Fibroblast of lung (primary cell): Measurements from ENCODE around the gene ODF2. TPM values are rescaled to one million over a fixed set of nuclear protein-coding genes. Genes with fewer than 3 reads are reported as not detected.

ENCODE experiments used
- DNase-seq, 2 donors: peaks; one replicate each; pipeline versions ENCODE4 v3.0.0 to v3.0.0-alpha.2; 2010; ENCODE audit warnings: low read depth in 2 of 2
- H2AFZ ChIP-seq: 2 replicates; pipeline ENCODE4 v1.5.1; 2012; ENCODE audit warnings: low read length, control low read depth, inconsistent platforms
- H3K27ac ChIP-seq: 2 replicates; pipeline ENCODE4 v1.5.1; 2011; ENCODE audit warnings: low read length, control low read depth; ENCODE audit not compliant: insufficient read depth
- H3K27me3 ChIP-seq: 2 replicates; pipeline ENCODE4 v1.5.1; 2011; ENCODE audit warnings: mild to moderate bottlenecking, low read length; ENCODE audit not compliant: control insufficient read depth, insufficient read depth
- H3K36me3 ChIP-seq: 2 replicates; pipeline ENCODE4 v1.5.1; 2011; ENCODE audit warnings: low read length; ENCODE audit not compliant: control insufficient read depth, insufficient read depth
- H3K4me1 ChIP-seq: 2 replicates; pipeline ENCODE4 v1.5.1; 2011; ENCODE audit warnings: low read length; ENCODE audit not compliant: control insufficient read depth, insufficient read depth; ENCODE audit errors: extremely low read depth
- H3K4me2 ChIP-seq: 2 replicates; pipeline ENCODE4 v1.5.1; 2011; ENCODE audit warnings: low read length, control low read depth; ENCODE audit not compliant: insufficient read depth; ENCODE audit errors: extremely low read depth
- H3K4me3 ChIP-seq, 4 experiments: fragments of 200-600 bp in 1 of 4; sonication (generic) in 1 of 4; replicated peaks in 1 of 4; 2 replicates each; pipeline ENCODE4 v1.5.1; 2011 to 2016; ENCODE audit warnings: low read length in 4 of 4, low read depth in 3 of 4, mild to moderate bottlenecking in 3 of 4, control low read depth in 2 of 4, inconsistent platforms in 1 of 4, mixed read lengths in 1 of 4; ENCODE audit not compliant: insufficient read depth in 1 of 4; ENCODE audit errors: control extremely low read depth in 1 of 4
- H3K79me2 ChIP-seq: 2 replicates; pipeline ENCODE4 v1.5.1; 2012; ENCODE audit warnings: mild to moderate bottlenecking, low read length, inconsistent platforms; ENCODE audit not compliant: control insufficient read depth, insufficient read depth
- H3K9ac ChIP-seq: 2 replicates; pipeline ENCODE4 v1.5.1; 2011; ENCODE audit warnings: mild to moderate bottlenecking, low read length, control low read depth; ENCODE audit not compliant: insufficient read depth
- H3K9me3 ChIP-seq: 2 replicates; pipeline ENCODE4 v1.5.1; 2012; ENCODE audit warnings: low read depth, low read length; ENCODE audit not compliant: control insufficient read depth, insufficient read depth
- H4K20me1 ChIP-seq: 2 replicates; pipeline ENCODE4 v1.5.1; 2011; ENCODE audit warnings: low read length; ENCODE audit not compliant: control insufficient read depth, insufficient read depth; ENCODE audit errors: extremely low read depth
- EZH2 ChIP-seq: IDR thresholded peaks from 2 replicates; pipeline ENCODE4 v1.5.1; 2012; ENCODE audit warnings: low read length, control low read depth, mild to moderate bottlenecking; ENCODE audit errors: missing control alignments
- polyA plus RNA-seq, 2 donors: library from polyadenylated mRNA; depleted of rRNA in 1 of 2; stranded (reverse) in 1 of 2; unstranded in 1 of 2; fragments of >200 nt; gene quantifications; 2 replicates each; pipeline ENCODE4 v1.2.1, GENCODE V29; 2011 to 2012; ENCODE audit warnings: missing spikeins in 1 of 2
- total RNA-seq: library from RNA; depleted of rRNA; stranded (reverse); fragments of >200 nt; gene quantifications from 2 replicates; pipeline ENCODE4 v1.2.1, GENCODE V29; 2014
- TF ChIP-seq, protein P1 (sequence below), 2 donors: IDR thresholded peaks in 1 of 2; conservative IDR thresholded peaks in 1 of 2; 1 replicate in 1 of 2; 2 replicates in 1 of 2; pipeline ENCODE4 v1.5.1; 2011 to 2012; ENCODE audit warnings: low read length in 2 of 2, control low read depth in 1 of 2, inconsistent platforms in 1 of 2, low read depth in 1 of 2, mild to moderate bottlenecking in 1 of 2

The ODF2 gene
- total and polyA plus RNA-seq, 2 donors (not counting 1 experiment from before 2014, with no cell fraction given): 10.2 to 20.6 TPM

- Histone ChIP-seq H3K27ac (no peak overlapping the region), H3K79me2 (no peaks in the 10 kb centered on the region), H2AFZ (no peak overlapping the region), H3K4me2 (no peak overlapping the region), H3K9me3 (no peaks in the 10 kb centered on the region), H3K27me3 (no peaks in the 10 kb centered on the region), H3K36me3 (peaks cover 18% of the 10 kb centered on the region), H3K4me1 (no peaks in the 10 kb centered on the region), H4K20me1 (no peaks in the 10 kb centered on the region), H3K4me3 (no peak overlapping the region), H3K9ac (no peak overlapping the region)
- DNase-seq: no peak
- TF ChIP-seq EZH2: no peak
- TF ChIP-seq, protein P1, sequence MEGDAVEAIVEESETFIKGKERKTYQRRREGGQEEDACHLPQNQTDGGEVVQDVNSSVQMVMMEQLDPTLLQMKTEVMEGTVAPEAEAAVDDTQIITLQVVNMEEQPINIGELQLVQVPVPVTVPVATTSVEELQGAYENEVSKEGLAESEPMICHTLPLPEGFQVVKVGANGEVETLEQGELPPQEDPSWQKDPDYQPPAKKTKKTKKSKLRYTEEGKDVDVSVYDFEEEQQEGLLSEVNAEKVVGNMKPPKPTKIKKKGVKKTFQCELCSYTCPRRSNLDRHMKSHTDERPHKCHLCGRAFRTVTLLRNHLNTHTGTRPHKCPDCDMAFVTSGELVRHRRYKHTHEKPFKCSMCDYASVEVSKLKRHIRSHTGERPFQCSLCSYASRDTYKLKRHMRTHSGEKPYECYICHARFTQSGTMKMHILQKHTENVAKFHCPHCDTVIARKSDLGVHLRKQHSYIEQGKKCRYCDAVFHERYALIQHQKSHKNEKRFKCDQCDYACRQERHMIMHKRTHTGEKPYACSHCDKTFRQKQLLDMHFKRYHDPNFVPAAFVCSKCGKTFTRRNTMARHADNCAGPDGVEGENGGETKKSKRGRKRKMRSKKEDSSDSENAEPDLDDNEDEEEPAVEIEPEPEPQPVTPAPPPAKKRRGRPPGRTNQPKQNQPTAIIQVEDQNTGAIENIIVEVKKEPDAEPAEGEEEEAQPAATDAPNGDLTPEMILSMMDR (conservative IDR thresholded peaks at IDR 0.05 in 1 of 2, IDR thresholded peaks at IDR 0.05 in 1 of 2; ENCODE audit: low read depth in 1 of 2, low read length in 2 of 2): no peak
These were observed 39.5 kb downstream of the ODF2 start for GRCh38 chr9:128495296-128495695.

DNA sequence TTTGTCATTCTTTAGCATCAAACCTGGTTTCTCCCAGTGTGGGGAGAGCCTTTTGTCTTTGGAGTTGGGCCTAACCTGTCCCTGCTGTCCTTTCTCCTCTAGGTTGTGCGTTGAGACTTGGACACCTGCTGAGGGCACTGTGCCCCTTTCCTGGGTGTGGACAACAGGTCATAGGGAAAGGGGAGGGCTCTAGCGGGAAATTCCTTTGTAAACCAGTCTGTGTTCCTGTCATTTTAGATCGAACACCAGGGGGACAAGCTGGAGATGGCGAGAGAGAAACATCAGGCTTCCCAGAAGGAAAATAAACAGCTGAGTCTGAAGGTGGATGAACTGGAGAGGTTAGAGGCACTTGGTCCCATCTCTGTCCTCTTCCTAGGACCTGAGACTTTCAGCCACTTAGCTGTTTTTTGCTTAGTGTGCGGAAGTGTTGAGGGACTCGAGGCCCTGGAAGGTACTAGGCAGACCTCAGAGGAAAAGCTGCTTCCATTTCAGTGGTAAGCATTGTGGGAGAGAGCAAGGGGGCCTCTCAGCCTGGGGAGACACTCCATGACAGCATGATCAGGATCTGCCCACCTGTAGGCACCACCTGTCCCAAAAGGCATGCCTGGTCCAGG is 40.1 kb downstream of the ODF2 start:
- no peaks in the 10 kb centered on the region for H3K27me3 ChIP-seq
- H3K9ac ChIP-seq: no peak overlapping the region
- TF ChIP-seq, protein P1 (conservative IDR thresholded peaks at IDR 0.05 in 1 of 2, IDR thresholded peaks at IDR 0.05 in 1 of 2; ENCODE audit: low read depth in 1 of 2, low read length in 2 of 2): no peak
- TF ChIP-seq EZH2: no peak
- no peaks in the 10 kb centered on the region for H3K9me3 ChIP-seq
- DNase-seq: no peak
- no peak overlapping the region for H3K27ac ChIP-seq
- no peak overlapping the region for H2AFZ ChIP-seq
- no peak overlapping the region for H3K4me2 ChIP-seq
- no peak overlapping the region for H3K4me3 ChIP-seq
- no peaks in the 10 kb centered on the region for H3K79me2 ChIP-seq
- no peaks in the 10 kb centered on the region for H3K4me1 ChIP-seq
- H4K20me1 ChIP-seq: no peaks in the 10 kb centered on the region
- H3K36me3 ChIP-seq: peaks cover 18% of the 10 kb centered on the region

DNA sequence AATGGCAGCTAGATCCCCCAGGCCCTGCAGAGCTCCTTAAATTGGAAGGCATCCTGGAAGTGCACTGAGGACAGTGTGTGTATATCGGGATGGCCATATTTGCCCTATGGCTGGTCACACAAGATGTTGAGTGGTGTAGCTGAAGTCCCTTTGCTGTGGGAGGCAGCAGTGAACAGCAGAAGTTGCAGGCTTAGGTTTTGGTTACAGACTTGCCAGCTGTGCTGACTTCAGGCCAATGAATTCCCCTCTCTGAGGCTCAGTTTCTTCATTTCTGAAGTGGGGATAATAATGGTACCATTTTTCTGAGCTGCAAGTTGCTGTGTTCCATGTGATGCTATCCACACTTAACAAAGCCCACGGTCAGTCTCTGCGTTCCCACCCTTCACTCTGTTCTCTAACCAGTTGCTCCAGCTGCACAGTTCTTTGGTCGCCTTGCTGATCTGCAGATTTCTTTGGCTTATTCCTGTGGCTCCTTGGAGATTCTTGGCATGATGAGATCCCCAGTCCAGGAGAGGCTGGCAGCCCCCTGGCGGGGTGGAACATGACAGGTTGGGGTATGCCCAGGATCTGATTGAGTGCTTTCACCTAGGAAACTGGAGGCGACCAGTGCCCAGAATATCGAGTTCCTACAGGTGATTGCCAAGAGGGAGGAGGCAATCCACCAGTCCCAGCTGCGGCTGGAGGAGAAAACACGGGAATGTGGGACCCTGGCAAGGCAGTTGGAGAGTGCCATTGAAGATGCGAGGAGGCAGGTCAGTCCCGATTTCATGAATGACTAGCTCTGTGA is 42.2 kb downstream of the ODF2 start:
- DNase-seq: no peak
- H2AFZ ChIP-seq: no peak overlapping the region
- H3K9me3 ChIP-seq: no peaks in the 10 kb centered on the region
- no peaks in the 10 kb centered on the region for H3K79me2 ChIP-seq
- no peak overlapping the region for H3K4me3 ChIP-seq
- no peak overlapping the region for H3K27ac ChIP-seq
- H3K4me1 ChIP-seq: no peaks in the 10 kb centered on the region
- peaks cover 15% of the 10 kb centered on the region for H3K36me3 ChIP-seq
- no peaks in the 10 kb centered on the region for H4K20me1 ChIP-seq
- no peak overlapping the region for H3K4me2 ChIP-seq
- H3K9ac ChIP-seq: no peak overlapping the region
- TF ChIP-seq, protein P1 (conservative IDR thresholded peaks at IDR 0.05 in 1 of 2, IDR thresholded peaks at IDR 0.05 in 1 of 2; ENCODE audit: low read depth in 1 of 2, low read length in 2 of 2): no peak
- TF ChIP-seq EZH2: no peak
- H3K27me3 ChIP-seq: no peaks in the 10 kb centered on the region
